Choroid plexus epithelial cell (primary cell): ENCODE measurements around the gene KNSTRN.

Experiments used
- DNase-seq: peaks from one replicate; pipeline ENCODE4 v3.0.0-alpha.2; 2010; ENCODE audit warnings: low read depth
- H3K4me3 ChIP-seq: 2 replicates; pipeline ENCODE4 v1.5.1; 2011; ENCODE audit warnings: low read depth, mild to moderate bottlenecking, control low read depth, low read length, moderate library complexity
- TF ChIP-seq, protein P1 (sequence below): conservative IDR thresholded peaks from 2 replicates; pipeline ENCODE4 v1.5.1; 2011; ENCODE audit warnings: low read depth, mild to moderate bottlenecking, control low read depth, inconsistent platforms, low read length, moderate library complexity

Gene KNSTRN

DNA sequence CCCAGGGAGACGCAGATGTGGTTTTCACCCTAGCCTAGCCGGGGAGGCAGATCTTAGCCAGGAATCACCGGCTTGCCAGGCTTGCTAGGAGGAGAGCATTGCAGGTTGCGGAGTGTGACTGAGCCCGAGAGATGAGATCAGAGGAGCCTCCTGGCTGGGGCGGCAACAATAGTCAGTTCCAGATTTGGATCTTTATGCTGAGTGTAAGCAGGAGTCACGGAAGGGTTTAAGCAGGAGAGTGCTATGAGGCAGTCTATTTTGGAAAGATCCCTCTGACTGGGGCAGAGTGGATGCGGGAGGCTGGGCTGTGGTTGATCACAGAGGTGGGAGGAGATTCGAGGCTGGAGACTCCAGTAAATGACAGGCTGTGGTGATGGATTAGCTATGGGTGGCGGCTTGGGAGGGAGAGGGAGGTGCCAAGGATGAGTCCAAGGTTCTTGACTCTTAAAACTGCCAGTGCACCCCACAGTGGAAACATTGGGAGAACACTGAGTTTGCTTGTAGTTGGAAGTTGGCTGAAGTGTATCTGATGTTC lies 47.8 kb downstream of the KNSTRN start:
- no peak overlapping the region for H3K4me3 ChIP-seq
- TF ChIP-seq, protein P1, sequence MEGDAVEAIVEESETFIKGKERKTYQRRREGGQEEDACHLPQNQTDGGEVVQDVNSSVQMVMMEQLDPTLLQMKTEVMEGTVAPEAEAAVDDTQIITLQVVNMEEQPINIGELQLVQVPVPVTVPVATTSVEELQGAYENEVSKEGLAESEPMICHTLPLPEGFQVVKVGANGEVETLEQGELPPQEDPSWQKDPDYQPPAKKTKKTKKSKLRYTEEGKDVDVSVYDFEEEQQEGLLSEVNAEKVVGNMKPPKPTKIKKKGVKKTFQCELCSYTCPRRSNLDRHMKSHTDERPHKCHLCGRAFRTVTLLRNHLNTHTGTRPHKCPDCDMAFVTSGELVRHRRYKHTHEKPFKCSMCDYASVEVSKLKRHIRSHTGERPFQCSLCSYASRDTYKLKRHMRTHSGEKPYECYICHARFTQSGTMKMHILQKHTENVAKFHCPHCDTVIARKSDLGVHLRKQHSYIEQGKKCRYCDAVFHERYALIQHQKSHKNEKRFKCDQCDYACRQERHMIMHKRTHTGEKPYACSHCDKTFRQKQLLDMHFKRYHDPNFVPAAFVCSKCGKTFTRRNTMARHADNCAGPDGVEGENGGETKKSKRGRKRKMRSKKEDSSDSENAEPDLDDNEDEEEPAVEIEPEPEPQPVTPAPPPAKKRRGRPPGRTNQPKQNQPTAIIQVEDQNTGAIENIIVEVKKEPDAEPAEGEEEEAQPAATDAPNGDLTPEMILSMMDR, result no peak
- DNase-seq, result no peak

DNA sequence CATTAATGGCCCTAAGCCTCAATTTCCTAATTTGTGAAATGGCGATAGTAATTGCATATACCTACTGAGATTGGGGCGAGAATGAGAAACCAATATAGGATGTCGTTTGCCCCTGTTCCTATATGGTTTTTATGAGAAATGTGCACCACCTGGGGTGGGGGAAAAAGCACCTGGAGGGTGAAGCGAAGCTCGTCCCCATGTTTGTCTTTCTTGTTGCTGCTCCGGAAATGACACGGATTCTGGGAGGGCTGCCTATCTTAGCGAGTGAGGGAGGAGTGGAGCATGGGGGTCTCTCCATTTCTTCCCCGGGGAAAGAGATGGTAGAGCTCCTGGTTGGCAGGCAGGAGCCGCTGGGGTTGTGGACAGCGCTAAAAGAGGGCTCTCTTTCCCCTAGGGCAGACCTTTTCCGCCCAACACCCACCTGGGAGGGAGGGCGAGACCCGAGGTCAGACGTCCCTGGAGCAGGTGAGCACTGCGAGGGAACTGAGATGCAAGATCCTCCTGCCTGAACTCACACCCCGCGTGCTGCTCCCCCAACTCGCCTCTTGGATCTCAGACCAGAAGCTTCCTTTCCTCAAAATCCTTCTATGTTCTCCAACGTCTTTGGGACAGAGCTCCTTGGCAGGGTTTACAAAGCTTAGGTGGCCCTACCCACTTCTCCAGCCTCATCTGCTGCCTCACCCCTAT lies 52.6 kb downstream of the KNSTRN start:
- no peak for DNase-seq
- H3K4me3 ChIP-seq, result no peak overlapping the region
- TF ChIP-seq, protein P1, result no peak

DNA sequence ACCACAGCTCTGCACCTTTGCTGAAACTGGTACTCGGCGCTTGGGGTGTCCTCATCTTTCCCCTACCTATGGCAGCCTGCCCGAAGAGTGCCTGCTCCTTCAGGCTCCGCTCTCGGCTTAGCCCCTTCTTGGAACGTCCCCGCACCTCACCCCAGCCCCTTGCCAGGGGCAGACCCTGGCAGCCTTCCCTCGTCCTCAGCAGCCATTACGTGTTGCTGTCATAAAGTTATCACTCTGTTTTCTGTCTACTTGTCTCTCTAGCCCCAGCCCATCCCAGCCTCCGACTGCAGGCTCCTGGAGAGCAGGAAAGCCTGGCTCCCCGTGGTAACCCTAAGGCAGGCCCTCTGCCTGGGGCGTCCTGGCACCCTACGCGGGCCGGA lies 53.2 kb downstream of the KNSTRN start:
- peak overlapping the region; percentile 44 for H3K4me3 ChIP-seq
- DNase-seq, result no peak
- TF ChIP-seq, protein P1, result no peak

DNA sequence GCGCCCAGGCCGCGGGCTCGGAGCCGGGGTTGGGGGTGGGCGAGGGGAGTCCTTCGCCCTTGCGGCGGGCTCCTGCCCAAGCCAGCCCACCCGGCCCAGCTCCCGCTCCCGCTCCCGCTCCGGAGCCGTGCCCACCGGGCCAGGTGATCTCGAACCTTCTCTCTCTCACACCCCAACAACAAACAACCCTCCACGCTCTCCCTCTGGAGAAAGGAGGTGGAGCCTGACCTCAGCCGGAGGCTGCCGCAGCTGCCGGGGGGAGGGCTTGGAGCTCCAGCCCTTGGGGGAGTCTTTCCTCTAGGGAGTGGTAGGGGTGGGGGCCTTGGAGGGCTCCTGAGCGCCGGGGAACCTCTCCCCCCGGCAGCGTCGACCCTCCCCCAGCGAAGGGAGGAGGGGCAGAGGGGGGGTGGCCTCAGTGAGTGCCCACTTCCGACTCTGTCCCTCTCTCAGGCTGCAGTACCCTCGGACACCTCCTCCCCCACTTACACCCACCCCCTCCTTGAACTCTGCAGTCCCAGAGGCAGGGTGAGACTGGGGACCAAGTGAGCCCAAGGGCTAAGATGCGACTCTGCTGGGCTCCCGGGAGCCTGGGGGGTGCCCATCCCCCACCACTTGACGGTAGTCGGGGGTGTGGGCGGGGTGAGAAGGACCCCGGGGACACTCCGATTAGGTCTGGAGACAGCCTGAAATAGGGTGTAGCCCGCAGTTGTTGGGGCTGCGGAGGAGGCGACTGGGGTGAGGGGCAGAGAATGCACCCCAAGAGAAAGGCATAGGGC lies 53.8 kb downstream of the KNSTRN start:
- H3K4me3 ChIP-seq, result peak overlapping the region; percentile 44
- no peak for DNase-seq
- TF ChIP-seq, protein P1, result no peak

DNA sequence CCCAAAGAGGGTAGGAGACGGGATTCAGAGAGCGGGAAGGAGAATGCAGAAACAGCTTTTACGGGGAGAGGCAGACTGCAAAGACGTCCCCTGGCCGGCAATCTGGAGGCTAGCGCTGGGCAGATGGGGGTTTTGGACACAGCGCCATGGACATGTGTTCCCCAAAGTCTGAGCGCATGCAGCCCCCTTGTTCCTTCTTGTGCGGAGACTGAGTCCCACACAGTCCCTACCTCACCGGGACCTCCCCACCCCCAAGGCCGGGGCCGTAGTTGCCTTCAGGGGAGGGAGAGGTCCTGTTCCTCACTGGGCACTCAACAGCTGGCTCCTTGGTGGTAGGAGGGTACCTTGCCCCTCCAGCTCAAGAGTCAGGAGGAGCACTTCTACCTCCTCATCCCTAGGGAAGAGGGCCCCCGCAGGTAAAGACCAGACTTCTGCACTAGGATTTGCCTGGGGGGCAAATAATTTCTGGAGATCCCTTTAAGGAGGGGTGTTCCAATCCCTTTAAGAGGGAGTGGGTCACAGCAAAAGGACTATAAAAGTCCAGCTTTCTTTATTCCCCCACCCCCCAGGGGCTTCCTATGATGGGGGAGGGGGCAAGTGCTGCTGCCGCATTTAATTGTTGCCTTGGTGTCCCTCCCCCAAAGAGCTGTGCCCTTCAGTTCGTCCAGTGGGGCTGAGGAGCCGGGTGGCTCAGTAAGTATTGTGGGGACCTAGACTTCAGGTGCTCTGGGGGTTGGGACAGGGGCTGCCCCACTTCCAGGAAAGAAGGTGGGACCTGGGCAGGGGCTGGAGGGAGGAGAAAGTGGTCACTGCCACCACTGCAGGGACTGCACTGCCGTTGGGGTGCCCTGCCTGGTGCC lies 54.6 kb downstream of the KNSTRN start:
- TF ChIP-seq, protein P1, result no peak
- no peak for DNase-seq
- peak overlapping the region; percentile 44 for H3K4me3 ChIP-seq

DNA sequence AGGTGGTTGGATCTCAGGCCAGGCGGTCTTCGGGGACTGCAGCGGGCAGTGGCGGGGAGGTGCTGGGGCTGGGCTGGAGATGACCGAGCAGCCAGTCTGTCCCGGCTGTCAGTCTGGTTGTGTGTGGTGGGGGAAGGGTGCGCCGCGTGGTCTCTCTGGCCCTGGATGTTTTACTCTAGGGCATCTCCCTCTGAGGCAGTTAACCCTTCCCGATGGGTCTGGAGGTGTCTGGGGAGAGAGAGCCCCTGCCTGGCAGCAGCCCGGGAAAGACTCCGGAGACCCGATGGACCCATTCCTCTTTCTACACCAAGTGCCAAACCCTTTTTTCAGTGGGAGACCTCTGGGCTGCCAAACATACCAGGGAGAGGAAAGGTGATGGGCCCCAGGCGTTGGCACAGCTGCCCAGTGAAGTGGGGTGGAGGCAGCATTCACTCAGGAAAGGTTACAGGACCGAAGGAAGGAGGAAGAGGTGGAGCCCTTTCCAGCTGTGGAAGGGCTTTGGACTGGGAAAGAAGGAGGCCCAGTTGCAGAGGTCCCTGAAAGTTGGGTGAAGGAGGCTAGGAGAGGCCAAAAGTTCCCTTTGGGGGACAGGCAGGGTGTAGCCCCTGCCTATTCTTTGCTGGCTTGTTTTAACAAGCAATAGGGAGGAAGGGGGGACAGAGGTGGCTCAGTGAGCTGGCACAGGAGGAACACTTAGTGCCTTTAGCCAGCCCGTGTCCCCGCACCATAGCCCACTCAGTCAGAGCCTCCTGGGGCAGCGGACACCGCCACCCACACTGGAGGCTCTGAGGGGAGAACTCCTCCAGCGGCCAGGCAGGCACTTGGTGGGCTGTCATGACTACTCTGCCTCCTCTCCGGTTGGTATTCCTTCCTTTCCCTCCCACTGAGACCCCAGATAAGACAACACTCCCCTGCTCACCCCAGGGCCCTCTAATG lies 55.5 kb downstream of the KNSTRN start:
- TF ChIP-seq, protein P1, result no peak
- H3K4me3 ChIP-seq, result no peak overlapping the region

More for the DNA sequence above, 55.5 kb downstream of the KNSTRN start:
- no peak for DNase-seq
